OCI-LY1 (cell line): ENCODE data around the gene ZNF827.

ENCODE experiments used
- CTCF ChIP-seq: fragments of 200-600 bp; sonication (generic), shearing (Covaris generic); IDR thresholded peaks from 2 replicates; pipeline ENCODE4 v1.5.1; 2017; ENCODE audit warnings: mild to moderate bottlenecking, antibody characterized with exemption, low read length, moderate library complexity, mixed read lengths
- EZH2 ChIP-seq: fragments of 200-600 bp; sonication (generic), shearing (Covaris generic); IDR thresholded peaks from 2 replicates; pipeline ENCODE4 v1.8.0; 2017; ENCODE audit warnings: borderline replicate concordance, mixed run types, mild to moderate bottlenecking, antibody characterized with exemption, low read length, moderate library complexity, mixed read lengths

- TF ChIP-seq CTCF (no peak), EZH2 (no peak)
These were observed 44.2 kb upstream of the ZNF827 start for GRCh38 chr4:145982791-145983190.
